SK-N-SH (cell line): ENCODE measurements around the gene CENPO.

Source experiments
- EP300 ChIP-seq, 2 experiments: IDR thresholded peaks; 2 replicates each; pipeline versions ENCODE4 v1.4.0 to v1.6.1; 2012; ENCODE audit warnings: borderline replicate concordance in 1 of 2, low read depth in 1 of 2, low read length in 1 of 2
- FOXM1 ChIP-seq: IDR thresholded peaks from 2 replicates; pipeline ENCODE4 v1.4.0; 2012; ENCODE audit warnings: low read depth, mild to moderate bottlenecking
- GABPA ChIP-seq: IDR thresholded peaks from 2 replicates; pipeline ENCODE4 v1.4.0; 2012; ENCODE audit warnings: low read depth, mild to moderate bottlenecking
- MEF2A ChIP-seq: IDR thresholded peaks from 2 replicates; pipeline ENCODE4 v1.4.0; 2012; ENCODE audit warnings: low read depth, borderline replicate concordance
- PBX3 ChIP-seq: IDR thresholded peaks from 2 replicates; pipeline ENCODE4; 2012
- POLR2AphosphoS5 ChIP-seq: IDR thresholded peaks from 2 replicates; pipeline ENCODE4 v1.6.1; 2012; ENCODE audit warnings: low read depth, low read length
- RAD21 ChIP-seq: IDR thresholded peaks from 2 replicates; pipeline ENCODE4 v1.6.1; 2012; ENCODE audit warnings: mild to moderate bottlenecking, low read length
- TAF1 ChIP-seq: IDR thresholded peaks from 2 replicates; pipeline ENCODE4 v1.6.1; 2012; ENCODE audit warnings: low read depth, mild to moderate bottlenecking, low read length, moderate library complexity, borderline replicate concordance
- TCF12 ChIP-seq: IDR thresholded peaks from 2 replicates; pipeline ENCODE4 v1.4.0; 2012
- YY1 ChIP-seq: IDR thresholded peaks from 2 replicates; pipeline ENCODE4 v1.4.0; 2012; ENCODE audit warnings: low read depth, mild to moderate bottlenecking
- TF ChIP-seq, protein P1 (sequence below): fragments of 200-600 bp; sonication (generic); IDR thresholded peaks from 2 replicates; pipeline ENCODE4 v1.6.1; 2017; ENCODE audit warnings: antibody characterized with exemption, mild to moderate bottlenecking, moderate library complexity
- TF ChIP-seq, protein P2 (sequence below): IDR thresholded peaks from 2 replicates; pipeline ENCODE4 v1.4.0; 2012; ENCODE audit warnings: low read depth, borderline replicate concordance

- TF ChIP-seq, protein P1, sequence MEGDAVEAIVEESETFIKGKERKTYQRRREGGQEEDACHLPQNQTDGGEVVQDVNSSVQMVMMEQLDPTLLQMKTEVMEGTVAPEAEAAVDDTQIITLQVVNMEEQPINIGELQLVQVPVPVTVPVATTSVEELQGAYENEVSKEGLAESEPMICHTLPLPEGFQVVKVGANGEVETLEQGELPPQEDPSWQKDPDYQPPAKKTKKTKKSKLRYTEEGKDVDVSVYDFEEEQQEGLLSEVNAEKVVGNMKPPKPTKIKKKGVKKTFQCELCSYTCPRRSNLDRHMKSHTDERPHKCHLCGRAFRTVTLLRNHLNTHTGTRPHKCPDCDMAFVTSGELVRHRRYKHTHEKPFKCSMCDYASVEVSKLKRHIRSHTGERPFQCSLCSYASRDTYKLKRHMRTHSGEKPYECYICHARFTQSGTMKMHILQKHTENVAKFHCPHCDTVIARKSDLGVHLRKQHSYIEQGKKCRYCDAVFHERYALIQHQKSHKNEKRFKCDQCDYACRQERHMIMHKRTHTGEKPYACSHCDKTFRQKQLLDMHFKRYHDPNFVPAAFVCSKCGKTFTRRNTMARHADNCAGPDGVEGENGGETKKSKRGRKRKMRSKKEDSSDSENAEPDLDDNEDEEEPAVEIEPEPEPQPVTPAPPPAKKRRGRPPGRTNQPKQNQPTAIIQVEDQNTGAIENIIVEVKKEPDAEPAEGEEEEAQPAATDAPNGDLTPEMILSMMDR = no peak
- TF ChIP-seq PBX3 (no peak), EP300 (IDR thresholded peaks at IDR 0.05; ENCODE audit: borderline replicate concordance in 1 of 2, low read depth in 1 of 2, low read length in 1 of 2) (no peak), POLR2AphosphoS5 (no peak), GABPA (no peak), RAD21 (no peak), TCF12 (no peak), FOXM1 (no peak), YY1 (no peak), TAF1 (no peak), MEF2A (no peak)
- TF ChIP-seq, protein P2, sequence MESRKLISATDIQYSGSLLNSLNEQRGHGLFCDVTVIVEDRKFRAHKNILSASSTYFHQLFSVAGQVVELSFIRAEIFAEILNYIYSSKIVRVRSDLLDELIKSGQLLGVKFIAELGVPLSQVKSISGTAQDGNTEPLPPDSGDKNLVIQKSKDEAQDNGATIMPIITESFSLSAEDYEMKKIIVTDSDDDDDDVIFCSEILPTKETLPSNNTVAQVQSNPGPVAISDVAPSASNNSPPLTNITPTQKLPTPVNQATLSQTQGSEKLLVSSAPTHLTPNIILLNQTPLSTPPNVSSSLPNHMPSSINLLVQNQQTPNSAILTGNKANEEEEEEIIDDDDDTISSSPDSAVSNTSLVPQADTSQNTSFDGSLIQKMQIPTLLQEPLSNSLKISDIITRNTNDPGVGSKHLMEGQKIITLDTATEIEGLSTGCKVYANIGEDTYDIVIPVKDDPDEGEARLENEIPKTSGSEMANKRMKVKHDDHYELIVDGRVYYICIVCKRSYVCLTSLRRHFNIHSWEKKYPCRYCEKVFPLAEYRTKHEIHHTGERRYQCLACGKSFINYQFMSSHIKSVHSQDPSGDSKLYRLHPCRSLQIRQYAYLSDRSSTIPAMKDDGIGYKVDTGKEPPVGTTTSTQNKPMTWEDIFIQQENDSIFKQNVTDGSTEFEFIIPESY = no peak
Measured at GRCh38 chr2:24853046-24853445, 59.8 kb downstream of the CENPO start.
